Measurements from ENCODE around the gene LONP2.

The LONP2 gene

DNA sequence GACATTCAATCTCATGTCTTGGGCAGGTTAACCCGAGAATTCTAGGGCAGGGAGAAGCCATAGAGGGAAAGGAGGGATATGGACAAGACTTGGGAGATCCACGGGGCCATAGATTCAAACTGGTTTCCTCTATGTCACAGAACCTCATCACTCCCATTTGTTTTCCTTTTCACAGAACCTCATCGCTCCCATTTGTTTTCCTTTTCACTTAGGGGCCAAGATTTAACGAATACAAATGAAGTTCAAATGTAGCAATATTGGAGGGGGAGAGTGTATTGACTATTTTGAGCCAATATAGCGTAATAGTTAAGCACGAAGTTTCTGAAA lies 39.3 kb upstream of the LONP2 start:
- TF ChIP-seq, protein P1, sequence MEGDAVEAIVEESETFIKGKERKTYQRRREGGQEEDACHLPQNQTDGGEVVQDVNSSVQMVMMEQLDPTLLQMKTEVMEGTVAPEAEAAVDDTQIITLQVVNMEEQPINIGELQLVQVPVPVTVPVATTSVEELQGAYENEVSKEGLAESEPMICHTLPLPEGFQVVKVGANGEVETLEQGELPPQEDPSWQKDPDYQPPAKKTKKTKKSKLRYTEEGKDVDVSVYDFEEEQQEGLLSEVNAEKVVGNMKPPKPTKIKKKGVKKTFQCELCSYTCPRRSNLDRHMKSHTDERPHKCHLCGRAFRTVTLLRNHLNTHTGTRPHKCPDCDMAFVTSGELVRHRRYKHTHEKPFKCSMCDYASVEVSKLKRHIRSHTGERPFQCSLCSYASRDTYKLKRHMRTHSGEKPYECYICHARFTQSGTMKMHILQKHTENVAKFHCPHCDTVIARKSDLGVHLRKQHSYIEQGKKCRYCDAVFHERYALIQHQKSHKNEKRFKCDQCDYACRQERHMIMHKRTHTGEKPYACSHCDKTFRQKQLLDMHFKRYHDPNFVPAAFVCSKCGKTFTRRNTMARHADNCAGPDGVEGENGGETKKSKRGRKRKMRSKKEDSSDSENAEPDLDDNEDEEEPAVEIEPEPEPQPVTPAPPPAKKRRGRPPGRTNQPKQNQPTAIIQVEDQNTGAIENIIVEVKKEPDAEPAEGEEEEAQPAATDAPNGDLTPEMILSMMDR (IDR thresholded peaks at IDR 0.05; ENCODE audit: control extremely low read depth, extremely low read depth, low read depth, missing control alignments) = no peak
- ChIA-PET CTCF (no interaction called here), POLR2A (no interaction called here)
- no peak for DNase-seq (ENCODE audit: extremely low spot score)

DNA sequence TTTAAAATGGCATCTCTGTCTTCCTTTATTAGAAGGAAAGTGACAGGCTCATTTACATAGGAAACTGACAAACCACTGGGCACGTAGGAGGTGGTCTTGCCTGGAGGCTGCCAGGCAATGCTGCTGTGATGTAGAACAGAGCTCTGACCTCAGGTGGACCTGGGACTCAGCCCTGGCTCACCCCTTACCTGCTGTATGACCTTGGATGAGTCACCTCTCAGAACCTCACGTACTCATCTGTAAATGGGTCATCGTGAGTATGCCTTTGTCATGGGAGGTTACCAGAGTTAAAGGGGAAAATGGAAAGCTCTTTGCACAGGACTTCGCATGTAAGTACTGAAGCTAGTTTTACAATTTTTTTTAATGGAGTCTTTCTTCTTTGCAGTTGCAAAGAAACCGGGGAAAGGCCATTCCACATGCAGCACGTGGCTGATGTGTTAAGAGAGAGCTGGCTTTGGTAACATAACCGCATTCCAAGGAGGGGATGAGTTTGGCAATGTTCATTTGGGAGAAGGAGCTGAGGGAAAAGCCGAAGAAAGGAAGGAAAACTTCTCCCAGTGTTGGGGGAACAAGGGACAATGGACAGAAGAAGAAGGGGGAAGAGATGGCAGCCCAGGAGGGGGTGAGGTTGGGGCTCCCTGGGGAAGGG lies 37.4 kb upstream of the LONP2 start:
- POLR2A ChIA-PET = no interaction called here
- CTCF ChIA-PET = interaction anchor here (0.8 to 1.4 kb wide), 5 partner anchors 11 to 21 kb away, joined by 3 to 4 read pairs (median 3); no protein-coding TSS in a partner anchor
- TF ChIP-seq, protein P1 (IDR thresholded peaks at IDR 0.05; ENCODE audit: control extremely low read depth, extremely low read depth, low read depth, missing control alignments) = no peak

DNA sequence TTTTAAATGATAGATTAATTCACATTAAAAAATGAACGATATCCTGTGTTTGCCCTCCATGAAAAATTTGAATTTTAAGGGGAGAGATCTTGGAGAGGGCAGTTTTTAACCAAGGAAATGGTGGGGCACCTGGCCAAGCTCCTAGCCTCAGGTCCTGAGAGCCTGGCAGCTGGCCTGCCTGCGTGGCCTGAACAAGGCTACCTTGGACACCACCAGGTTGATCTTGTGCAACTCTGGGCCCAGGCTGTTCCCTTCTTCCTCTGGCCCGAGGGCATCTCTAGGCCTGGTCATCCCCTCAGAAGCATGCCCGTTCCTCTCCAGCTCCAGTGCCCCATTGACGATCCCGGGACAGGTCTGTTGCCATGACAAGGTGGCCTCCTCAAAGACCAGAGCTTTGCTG lies 33.4 kb upstream of the LONP2 start:
- CTCF ChIA-PET = interaction anchor here (1.1 to 1.7 kb wide), 5 partner anchors 8 to 412 kb away, joined by 3 to 5 read pairs (median 4); no protein-coding TSS in a partner anchor
- POLR2A ChIA-PET = no interaction called here
- TF ChIP-seq, protein P1 (IDR thresholded peaks at IDR 0.05; ENCODE audit: control extremely low read depth, extremely low read depth, low read depth, missing control alignments) = no peak
- DNase-seq (ENCODE audit: extremely low spot score) = no peak

More for the DNA sequence above, 37.4 kb upstream of the LONP2 start:
- DNase-seq (ENCODE audit: extremely low spot score) = no peak

DNA sequence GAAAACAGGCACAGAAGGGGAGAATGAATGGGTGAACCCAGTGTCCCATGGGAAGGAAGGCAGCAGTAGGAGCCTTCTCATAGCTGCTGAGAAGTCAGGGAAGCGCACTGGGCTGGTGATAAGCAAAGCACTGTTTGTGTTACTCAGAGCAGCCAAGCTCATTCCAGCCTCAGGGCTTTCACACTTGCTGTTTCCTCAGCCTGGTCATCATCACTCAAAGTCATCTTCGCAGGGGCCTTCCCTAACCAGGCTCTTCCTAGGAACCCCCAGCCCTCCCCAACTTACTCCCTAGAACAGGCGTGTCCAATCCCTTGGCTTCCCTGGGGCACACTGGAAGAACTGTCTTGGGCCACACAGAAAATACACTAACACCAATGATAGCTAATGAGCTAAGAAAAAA lies 32.1 kb upstream of the LONP2 start:
- CTCF ChIA-PET = interaction anchor here (1.1 to 2.5 kb wide), 6 partner anchors 8 to 418 kb away, joined by 3 to 9 read pairs (median 4); no protein-coding TSS in a partner anchor
- DNase-seq (ENCODE audit: extremely low spot score) = no peak
- TF ChIP-seq, protein P1 (IDR thresholded peaks at IDR 0.05; ENCODE audit: control extremely low read depth, extremely low read depth, low read depth, missing control alignments) = no peak
- POLR2A ChIA-PET = no interaction called here

DNA sequence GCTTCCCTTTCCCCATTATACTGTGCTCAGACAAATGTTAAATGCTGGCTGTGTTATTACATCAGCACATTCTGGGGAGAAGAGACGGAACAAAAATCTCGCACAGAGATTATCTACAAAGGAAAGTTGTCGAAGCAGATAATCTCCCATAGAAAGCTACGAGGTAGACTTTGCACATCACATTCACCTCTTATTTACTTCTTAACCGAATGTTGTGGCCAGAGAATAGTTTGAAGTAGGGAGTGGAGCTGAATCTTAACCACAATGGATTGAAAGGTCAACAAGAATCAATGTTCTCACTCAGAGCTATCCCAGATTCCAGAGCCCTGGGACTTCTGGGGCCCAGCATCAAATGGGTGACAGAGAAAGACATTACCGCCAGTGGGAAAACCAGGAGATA lies 28.4 kb upstream of the LONP2 start:
- ChIA-PET CTCF (interaction anchor here (1.1 kb wide), 1 partner anchor 14 kb away, joined by 3 read pairs; no protein-coding TSS in a partner anchor), POLR2A (no interaction called here)
- no peak for DNase-seq (ENCODE audit: extremely low spot score)
- TF ChIP-seq, protein P1 (IDR thresholded peaks at IDR 0.05; ENCODE audit: control extremely low read depth, extremely low read depth, low read depth, missing control alignments) = no peak

- CTCF ChIA-PET = interaction anchor here (1.5 kb wide), 1 partner anchor 406 kb away, joined by 4 read pairs; no protein-coding TSS in a partner anchor
- no peak for DNase-seq (ENCODE audit: extremely low spot score)
- POLR2A ChIA-PET = no interaction called here
- TF ChIP-seq, protein P1 (IDR thresholded peaks at IDR 0.05; ENCODE audit: control extremely low read depth, extremely low read depth, low read depth, missing control alignments) = no peak
Measured at GRCh38 chr16:48217708-48218107, 26.4 kb upstream of the LONP2 start.
